Lung microvascular endothelial cell (primary cell): ENCODE results near the gene PSEN2. TPM values are rescaled to one million over a fixed set of nuclear protein-coding genes. Genes with fewer than 3 reads are reported as not detected.

Experiments used
- DNase-seq, 2 donors: peaks; one replicate each; pipeline versions ENCODE4 v3.0.0 to v3.0.0-alpha.2; 2010; ENCODE audit warnings: low read depth in 2 of 2
- total RNA-seq: library from RNA; depleted of rRNA; stranded (reverse); fragments of >200 nt; gene quantifications from 2 replicates; pipeline ENCODE4 v1.2.1, GENCODE V29; 2014

Gene PSEN2
- total RNA-seq, 1 donor from 2014 or later, result 104 TPM

DNA sequence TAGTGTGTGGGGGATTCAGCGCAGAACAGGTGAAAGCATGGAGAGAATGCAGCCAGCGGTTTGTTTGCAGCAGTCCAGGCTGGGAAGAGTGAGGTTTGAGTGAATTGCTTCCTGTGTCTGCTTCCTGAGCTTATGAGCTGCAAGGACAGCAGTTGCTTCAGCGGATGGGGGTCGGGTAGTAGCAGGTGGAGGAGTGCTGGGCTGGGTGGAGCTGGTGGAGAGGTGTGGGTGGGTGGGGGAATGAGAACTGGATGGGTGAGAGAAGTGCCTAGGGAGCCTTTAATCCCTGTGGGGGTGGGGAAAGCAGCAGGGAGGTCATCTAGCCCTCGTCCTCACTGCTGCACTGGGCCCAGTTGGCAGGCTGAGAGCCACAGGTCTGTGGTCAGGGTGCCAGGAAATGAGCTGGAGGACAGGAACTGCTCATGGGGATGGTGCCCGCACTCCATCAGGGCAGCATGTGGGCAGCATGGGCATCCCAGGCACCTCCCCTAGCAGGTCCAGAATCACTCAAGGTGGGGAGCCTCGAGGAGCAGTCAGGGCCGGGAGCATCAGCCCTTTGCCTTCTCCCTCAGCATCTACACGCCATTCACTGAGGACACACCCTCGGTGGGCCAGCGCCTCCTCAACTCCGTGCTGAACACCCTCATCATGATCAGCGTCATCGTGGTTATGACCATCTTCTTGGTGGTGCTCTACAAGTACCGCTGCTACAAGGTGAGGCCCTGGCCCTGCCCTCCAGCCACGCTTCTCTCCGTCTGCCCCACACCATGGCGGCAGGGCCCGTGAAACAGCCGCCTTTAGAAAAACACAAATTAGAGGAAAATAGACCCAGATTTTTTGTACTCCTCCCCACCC is 14.8 kb downstream of the PSEN2 start:
- DNase-seq, result peak; percentile 29 to 43

DNA sequence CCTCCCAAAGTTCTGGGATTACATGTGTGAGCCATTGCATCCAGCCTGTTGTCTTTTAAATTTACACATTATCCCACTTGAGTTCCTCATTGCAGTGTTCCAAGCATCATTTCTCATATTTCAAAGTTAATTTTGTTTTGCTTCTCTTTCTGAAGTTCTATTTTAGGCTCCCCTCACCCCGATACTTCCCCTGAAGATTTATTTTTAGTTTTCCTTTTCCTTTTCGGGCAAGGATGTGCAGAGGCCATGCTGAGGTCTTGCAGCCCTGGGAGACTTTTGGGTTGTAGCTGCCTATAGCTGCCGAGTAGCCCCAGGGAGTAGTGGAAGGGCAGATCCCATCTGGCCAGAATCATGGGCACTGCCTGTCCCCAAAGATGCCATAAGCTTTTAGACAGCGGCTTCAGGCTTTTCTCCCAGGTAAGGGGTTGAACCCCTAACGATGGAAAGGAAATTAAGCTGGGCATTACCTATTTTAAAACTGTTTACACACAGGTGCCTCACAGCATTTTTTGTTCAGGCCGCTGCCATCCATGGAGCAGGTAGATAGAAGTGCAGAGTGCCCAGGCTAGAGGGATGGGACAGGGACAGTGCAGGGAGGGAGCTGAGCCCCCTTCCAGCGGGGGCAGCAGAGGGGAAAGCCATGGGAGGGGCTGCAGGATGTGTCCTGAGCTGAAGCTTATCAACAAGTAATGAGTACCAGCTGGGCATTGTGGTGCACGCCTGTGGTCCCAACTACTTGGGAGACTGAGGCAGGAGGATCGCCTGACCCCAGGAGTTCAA is 15.9 kb downstream of the PSEN2 start:
- DNase-seq, result no peak

DNA sequence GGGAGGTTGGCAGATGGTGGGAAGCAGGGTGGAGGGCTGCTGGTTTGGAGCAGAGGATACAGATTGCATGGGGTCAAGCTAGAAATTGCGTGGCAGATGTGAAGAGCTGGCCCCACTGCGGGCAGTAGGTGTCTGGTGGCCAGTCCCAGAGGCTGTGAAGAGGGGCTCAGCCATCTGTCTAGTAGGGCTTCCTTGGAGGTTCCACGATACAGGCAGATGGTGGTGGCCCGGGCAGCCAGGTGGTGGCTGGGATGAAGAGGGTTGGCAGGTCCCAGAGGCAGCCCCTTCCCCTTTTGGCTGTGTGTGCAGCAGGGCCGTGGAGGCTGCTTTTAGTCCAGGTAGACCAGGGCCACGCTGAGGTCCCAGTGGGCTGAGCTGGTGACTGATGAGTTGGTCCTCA is 16.6 kb downstream of the PSEN2 start:
- no peak for DNase-seq

DNA sequence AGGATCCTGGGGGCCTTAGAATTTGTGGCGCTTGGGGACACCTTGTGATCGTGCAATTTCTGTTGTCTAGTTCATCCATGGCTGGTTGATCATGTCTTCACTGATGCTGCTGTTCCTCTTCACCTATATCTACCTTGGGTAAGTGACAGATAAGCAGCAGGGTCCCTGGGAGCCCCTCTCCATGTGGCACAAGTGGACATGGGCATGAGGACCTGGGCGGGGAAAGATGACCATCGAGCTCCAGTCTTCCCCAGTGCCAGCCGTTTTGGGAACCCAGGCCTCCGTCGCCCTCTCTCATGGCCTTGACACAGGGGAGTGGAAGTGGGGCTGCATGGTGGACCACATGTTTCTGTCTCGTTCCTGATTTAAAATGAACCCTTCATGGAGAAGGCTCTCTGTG is 17.6 kb downstream of the PSEN2 start:
- no peak for DNase-seq

DNA sequence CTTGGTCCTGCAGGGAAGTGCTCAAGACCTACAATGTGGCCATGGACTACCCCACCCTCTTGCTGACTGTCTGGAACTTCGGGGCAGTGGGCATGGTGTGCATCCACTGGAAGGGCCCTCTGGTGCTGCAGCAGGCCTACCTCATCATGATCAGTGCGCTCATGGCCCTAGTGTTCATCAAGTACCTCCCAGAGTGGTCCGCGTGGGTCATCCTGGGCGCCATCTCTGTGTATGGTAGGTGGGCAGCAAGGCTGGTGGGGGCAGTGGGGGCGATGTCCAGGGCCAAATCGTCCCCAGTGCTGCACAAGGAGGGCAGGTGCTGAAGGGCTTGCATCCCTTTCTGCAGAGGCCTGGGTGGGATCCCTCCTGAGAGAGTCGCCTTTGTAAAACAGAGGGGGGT is 18.4 kb downstream of the PSEN2 start:
- DNase-seq, result no peak

DNA sequence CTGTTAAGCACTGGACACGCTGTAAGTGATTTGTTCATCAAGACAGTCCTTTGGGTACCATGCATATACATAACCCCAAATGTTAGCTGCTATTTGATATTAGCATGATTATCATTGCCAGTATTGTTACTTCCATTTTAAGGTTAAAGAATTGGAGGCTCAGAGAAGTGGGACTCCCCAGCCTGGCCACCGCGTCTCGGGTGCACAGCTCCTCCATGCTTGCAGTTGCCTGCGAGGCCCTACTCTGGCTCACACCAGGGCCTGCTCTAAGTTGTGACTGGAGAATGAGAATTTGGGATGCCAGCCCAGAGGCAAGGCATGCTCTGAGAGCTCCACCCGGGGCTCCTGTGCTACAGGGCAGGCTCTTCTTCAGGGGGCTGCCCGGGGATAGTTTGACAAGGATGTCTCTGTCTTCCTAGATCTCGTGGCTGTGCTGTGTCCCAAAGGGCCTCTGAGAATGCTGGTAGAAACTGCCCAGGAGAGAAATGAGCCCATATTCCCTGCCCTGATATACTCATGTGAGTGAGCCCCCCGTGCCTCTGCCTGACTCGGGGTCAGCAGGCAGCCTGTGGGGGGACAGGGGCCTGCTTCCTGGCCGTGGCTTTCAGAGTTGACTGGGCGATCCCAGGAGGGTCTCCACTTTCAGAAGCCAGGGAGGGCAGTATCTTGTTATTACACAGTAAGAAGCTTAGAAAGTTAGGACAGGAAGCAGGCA is 19.4 kb downstream of the PSEN2 start:
- no peak for DNase-seq

DNA sequence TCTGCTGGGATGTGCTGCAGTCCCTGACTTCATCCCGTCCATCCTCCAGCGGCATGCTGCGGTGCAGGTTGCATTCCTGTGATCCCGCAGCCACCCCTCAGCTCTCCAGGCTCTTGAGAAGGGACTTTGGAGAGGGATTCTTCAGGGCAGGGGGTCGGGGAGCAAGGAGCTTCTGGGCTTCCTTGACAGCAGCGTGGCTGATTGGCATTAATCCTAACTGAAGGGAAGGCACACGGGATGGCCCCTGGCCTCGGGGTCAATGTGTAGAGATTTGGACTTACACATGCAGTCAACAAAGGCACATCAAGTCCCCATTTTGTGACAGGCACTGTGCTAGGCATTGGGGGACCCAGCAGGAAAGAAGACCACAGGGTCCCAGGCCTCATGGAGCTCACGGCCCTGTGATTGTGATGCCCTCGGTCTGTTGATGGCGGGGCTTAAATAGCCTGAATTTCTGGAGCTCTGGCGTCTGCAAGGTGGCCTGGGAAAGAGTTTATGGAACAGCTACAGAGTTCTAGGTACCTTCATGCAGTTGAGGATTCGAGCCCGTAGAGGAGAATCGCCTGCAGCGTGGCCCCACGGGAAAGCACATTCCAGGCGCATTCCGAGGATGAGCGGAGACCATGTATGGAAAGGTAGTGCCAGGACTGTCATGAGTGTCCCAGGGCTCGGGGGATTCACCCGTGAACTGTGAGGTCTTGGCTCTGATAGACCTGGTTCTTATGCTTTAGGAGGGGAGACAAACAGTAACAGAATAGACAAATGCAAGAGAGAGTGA is 20.1 kb downstream of the PSEN2 start:
- DNase-seq, result no peak

DNA sequence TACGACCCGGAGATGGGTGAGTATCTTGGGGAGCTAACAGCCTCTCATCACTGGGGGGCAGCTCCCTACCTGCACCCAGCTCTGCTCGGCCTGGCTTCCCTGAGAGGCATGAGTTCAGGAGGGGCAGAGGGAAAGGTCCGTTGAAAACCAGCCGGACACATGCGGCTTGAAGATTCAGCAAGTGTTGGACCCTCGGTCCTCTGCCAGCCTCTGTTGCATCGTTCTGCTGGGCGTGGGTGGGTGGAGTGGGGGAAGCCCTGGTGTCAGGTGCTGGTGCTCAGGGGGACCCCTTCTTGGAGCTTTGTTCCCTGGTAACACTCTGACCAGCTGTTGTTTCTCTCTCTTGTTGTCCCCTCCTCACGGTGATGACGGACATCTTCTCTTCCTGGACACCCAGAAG is 20.9 kb downstream of the PSEN2 start:
- DNase-seq, result no peak

DNA sequence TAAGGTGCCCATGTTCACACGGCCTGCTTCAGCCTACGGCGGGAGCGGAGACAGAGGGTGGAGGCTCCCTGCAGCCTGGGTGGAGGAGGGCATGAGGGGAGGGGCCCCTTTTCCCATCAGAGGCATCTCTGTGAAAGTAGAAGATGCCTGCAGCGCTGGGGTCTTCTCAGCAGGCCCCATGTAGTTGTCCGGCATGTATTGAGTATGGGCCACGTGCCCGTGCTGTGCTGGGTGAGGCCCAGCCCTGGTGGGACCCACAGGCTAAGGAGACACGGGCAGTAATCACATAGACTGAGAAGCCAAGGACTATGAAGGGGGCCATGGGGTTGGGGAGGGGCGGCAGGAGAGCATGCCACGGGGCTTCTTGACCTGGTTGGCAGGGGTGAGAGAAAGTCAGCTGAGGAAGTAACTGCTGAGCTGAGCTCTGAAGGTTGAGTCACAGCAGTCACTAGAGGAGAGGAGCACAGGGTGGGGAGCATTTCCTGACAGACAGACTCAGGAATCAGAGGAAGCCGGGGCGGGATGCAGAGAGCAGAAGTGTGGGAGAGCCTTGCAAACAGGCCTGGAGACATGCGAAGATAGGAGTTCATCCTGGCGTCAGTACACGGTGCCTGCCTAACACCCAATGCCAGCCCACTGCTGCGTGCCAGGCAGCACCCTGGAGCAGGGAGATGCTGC is 21.6 kb downstream of the PSEN2 start:
- peak in 1 of 2 donors; percentile 87 for DNase-seq

DNA sequence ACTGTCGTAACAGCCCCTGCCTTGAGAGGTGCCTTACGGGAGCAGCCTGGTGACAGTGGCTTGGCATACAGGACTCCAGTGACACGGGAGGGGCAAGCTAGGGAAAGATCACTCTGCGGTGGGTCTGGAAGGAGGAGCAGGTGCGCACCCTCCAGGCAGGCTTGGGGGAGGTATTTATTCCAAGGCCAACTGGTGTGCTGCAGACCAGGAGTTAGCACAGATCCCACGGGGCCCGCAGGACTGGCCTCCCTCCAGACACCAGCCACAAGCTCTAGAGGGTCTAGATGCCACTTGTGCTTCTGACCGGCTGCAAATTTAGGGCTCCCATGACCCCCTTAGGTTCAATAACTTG is 22.1 kb downstream of the PSEN2 start:
- peak in 1 of 2 donors; percentile 16 for DNase-seq

DNA sequence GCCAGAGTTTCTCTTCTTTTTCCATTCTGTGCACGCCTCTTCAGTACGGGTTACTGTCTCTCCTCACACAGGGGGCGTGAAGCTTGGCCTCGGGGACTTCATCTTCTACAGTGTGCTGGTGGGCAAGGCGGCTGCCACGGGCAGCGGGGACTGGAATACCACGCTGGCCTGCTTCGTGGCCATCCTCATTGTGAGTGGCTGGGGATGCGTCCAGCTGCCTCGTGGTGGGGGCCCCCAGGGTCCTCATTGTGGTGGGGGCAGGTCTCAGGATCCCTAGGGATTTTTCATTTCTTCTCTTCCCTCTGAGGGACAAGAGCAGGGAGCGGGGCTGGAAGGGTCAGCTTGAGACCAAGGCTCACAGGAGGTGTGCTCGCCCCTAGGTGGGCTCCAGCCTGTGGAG is 23.5 kb downstream of the PSEN2 start:
- DNase-seq, result no peak

DNA sequence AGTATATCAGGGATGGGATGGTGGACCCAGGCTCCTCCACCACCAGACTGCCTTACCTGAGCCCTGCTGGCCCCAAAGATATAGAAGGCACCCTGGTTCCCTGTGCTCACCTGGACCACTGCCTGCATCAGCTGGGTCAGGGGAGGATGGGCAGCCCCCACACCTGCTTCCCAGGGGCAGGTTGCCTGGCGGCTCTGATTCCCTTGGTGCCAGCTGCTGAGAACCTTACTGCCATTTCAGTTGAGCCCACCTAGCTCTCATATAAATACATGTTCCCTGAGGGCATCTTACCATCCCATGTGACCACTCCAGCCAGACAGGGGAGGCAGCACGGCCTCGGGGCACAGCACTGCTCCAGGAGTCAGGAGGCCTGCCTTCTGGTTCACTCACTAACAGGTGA is 24.4 kb downstream of the PSEN2 start:
- DNase-seq, result no peak

DNA sequence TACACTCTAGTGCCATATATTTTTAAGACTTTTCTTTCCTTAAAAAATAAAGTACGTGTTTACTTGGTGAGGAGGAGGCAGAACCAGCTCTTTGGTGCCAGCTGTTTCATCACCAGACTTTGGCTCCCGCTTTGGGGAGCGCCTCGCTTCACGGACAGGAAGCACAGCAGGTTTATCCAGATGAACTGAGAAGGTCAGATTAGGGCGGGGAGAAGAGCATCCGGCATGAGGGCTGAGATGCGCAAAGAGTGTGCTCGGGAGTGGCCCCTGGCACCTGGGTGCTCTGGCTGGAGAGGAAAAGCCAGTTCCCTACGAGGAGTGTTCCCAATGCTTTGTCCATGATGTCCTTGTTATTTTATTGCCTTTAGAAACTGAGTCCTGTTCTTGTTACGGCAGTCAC is 25.2 kb downstream of the PSEN2 start:
- DNase-seq, result no peak

DNA sequence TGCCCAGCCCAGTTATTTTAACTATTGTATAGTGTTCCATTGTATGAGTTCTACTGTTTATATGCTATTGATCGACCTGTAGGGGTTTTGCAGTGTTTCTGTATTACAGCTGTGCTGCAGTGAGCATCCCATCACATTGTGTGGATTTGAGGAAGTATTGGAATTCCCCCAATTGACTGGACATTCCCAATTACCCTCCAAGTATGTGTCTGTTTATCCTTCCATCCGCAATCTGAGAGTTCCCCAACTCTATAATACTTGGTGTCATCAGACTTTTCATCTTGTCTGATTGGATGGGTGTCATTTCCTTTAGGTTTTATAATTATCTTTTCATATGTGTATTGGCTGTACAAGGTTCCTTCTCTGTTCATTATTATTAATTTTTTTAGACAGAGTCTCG is 27.8 kb downstream of the PSEN2 start:
- no peak for DNase-seq

DNA sequence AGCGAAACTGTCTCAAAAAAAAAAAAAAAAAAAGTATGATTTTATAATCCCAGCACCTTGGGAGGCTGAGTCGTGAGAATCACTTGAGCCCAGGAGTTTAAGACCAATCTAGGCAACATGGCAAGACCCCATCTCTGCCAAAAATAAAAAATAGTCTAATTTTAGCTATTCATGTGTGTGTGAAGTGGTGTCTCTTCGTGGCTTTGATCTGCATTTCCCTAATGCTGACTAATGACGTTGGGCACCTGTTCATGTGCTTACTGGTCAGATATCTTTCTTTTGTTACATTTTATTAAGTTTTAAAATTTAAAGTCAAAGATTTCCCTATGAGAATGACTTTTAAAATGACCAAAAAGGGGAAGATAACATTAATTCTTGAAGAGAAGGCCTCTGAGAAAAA is 31.0 kb downstream of the PSEN2 start:
- no peak for DNase-seq

DNA sequence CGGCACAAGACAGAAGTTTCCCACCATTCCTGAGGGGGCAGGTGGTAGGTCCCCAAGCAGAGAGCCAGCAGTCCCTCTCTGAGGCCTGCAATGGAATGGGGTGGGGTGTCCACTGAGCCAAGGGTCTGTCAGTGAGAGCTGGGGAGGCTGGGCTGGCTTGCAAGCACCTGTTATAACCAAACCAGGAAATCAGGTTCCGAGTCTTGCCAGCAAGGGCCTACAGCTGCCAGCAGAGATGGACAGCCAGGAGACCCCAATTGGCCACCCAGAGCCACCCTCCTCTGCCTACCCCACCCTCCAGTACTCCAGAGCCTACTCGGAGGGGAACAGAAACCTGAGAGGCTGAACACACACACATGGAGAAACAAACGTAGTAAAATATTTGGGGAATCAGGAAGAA is 32.2 kb downstream of the PSEN2 start:
- DNase-seq, result no peak

DNA sequence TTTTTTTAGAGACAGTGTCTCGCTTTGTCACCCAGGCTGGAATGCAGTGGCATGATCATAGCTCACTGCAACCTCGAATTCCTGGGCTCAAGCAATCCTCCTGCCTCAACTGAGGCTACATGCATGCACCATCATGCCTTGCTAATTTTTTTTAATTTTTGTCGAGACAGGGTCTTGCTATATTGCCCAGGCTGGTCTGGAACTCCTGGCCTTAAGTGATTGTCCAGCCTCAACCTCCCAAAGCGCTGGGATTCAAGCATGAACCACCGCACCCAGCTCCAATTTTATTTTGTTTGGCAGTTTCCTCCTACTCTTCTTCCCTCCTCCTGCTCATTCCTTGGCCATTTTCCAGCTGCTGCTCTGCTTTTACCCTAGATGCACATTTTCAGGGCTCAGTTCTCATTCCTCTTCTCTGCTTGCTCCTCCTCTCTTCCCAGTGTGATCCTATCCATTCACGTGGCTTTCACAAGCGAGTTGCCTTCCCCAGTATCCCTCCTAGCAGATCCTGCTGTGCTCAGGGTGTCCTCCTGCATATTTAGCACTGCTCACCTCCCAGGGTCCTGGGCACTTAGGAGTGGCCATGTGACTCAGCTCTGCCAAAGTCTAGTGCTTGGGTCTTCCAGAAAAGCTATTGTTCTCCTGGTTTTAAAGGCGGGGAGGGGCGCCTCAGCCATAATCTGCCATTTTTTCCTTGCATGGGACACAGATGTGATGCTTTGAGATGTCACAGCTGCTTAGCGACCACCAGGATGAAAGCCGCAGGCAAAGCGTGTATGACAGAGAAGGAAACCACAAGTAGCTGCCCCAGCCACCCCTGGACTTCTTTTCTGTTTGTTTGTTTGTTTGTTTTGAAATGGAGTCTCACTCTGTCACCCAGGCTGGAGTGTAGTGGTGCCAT is 33.7 kb downstream of the PSEN2 start:
- peak in 1 of 2 donors; percentile 23 for DNase-seq

DNA sequence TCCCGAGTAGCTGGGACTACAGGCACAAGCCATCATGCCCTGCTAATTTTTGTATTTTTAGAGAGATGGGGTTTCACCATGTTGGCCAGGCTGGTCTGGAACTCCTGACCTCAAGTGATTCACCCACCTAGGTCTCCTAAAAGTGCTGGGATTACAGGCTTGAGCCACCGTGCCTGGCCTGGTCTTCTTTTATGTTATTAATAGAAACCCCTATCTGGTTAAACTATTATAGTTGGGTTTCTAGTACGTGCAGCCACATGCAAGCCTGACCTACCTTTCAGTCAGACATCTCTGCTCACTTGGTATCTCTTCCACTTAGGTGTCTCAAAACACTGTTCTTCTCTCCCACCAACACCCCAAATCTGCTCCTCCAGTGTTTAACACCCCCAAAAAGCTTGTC is 34.4 kb downstream of the PSEN2 start:
- DNase-seq, result no peak

DNA sequence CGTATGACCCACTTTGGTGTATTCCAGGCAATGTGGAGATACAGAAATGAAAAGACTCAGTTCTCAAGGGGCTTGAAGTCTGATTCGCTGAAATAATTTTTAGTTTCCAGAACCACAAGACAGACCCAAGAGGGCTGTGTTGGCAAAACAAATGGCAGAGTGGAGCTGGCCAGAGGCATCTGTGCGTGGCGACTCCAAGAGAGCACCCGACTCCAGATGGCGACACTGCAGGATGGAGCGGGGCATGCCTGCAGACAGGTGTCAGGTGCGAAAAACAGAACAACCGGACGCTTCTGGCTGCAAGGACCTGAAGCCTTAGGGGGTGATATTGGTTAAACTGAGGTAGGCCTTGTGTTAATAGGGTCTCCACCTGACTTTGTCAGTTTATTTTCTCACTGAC is 38.0 kb downstream of the PSEN2 start:
- DNase-seq, result no peak

DNA sequence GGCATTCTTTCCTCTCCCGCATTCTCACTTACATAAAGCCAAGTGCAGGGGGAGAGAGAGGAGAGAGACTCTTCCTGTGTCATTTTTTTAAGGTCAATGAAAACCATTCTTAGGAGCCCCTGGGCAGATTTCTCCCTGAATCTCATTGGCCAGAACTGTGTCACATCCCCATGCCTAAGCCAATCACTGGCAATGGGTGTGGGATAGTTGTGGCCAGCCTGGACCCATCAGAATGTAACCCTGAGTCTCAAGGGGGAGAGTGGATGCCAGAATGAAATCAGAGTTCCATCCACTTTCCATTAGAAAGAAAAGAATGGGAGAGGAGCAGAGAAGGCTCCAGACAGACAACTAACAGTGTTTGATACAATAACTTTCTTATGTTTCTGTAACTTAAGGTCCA is 38.5 kb downstream of the PSEN2 start:
- no peak for DNase-seq
